Measurements from ENCODE around the gene STX8.
"Not testable (repeated sequence)": the region's sequence is repeated elsewhere in the genome, so short reads cannot be mapped to it uniquely, and the experiment has no call there.

STX8 gene

GRCh38 chr17:9575381-9576101 lies at the start of gene STX8:
STX8 (minus strand) TSS chr17:9575820; CDS start chr17:9575808, 12 bp downstream.
- DNase-seq, result peak; percentile 85

- no peak for DNase-seq
Observed at GRCh38 chr17:9622961-9623360, 47.3 kb upstream of the STX8 start.

GRCh38 chr17:9615486-9615885 lies 39.9 kb upstream of the STX8 start:
- DNase-seq, result no peak

GRCh38 chr17:9612006-9612405 lies 36.4 kb upstream of the STX8 start:
- no peak for DNase-seq

- DNase-seq, result no peak
Observed at GRCh38 chr17:9611557-9611956, 35.9 kb upstream of the STX8 start.

- not testable (repeated sequence) for DNase-seq
Observed at GRCh38 chr17:9607058-9607457, 31.4 kb upstream of the STX8 start.

- no peak for DNase-seq
Observed at GRCh38 chr17:9606453-9606852, 30.8 kb upstream of the STX8 start.

GRCh38 chr17:9604583-9604982 lies 29.0 kb upstream of the STX8 start:
- DNase-seq, result not testable (repeated sequence)

GRCh38 chr17:9598661-9599060 lies 23.0 kb upstream of the STX8 start:
- no peak for DNase-seq

GRCh38 chr17:9597638-9598037 lies 22.0 kb upstream of the STX8 start:
- DNase-seq, result not testable (repeated sequence)

- DNase-seq, result no peak
Observed at GRCh38 chr17:9594065-9594464, 18.4 kb upstream of the STX8 start.

GRCh38 chr17:9587969-9588656 lies 12.5 kb upstream of the STX8 start:
- DNase-seq, result no peak

- DNase-seq, result no peak
Observed at GRCh38 chr17:9577373-9577709, 1.7 kb upstream of the STX8 start.

- peak; percentile 74 for DNase-seq
Observed at GRCh38 chr17:9576521-9577372, 1.1 kb upstream of the STX8 start, which contains the start of gene CFAP52. CFAP52 (plus strand) TSS chr17:9576642; CDS start chr17:9576696, 54 bp downstream.

- no peak for DNase-seq
Observed at GRCh38 chr17:9571201-9571600, 4.4 kb downstream of the STX8 start.

- no peak for DNase-seq
Observed at GRCh38 chr17:9568957-9569588, 6.5 kb downstream of the STX8 start.

GRCh38 chr17:9568004-9568403 lies 7.6 kb downstream of the STX8 start:
- DNase-seq, result no peak

- DNase-seq, result not testable (repeated sequence)
Observed at GRCh38 chr17:9566739-9567138, 8.9 kb downstream of the STX8 start.

- DNase-seq, result peak; percentile 21
Observed at GRCh38 chr17:9566067-9566466, 9.6 kb downstream of the STX8 start.

- DNase-seq, result no peak
Observed at GRCh38 chr17:9564104-9564503, 11.5 kb downstream of the STX8 start.

GRCh38 chr17:9557857-9558256 lies 17.8 kb downstream of the STX8 start:
- DNase-seq, result peak; percentile 85

- DNase-seq, result no peak
Observed at GRCh38 chr17:9557161-9557755, 18.4 kb downstream of the STX8 start.

GRCh38 chr17:9554715-9555114 lies 20.9 kb downstream of the STX8 start:
- DNase-seq, result peak; percentile 49
